ENCODE results near the gene ACADSB.

The ACADSB gene

GRCh38 chr10:123043409-123043925 lies 34.7 kb downstream of the ACADSB start:
- DNase-seq, result peak; percentile 18

GRCh38 chr10:123044391-123044790 lies 35.6 kb downstream of the ACADSB start:
- DNase-seq, result no peak

DNA sequence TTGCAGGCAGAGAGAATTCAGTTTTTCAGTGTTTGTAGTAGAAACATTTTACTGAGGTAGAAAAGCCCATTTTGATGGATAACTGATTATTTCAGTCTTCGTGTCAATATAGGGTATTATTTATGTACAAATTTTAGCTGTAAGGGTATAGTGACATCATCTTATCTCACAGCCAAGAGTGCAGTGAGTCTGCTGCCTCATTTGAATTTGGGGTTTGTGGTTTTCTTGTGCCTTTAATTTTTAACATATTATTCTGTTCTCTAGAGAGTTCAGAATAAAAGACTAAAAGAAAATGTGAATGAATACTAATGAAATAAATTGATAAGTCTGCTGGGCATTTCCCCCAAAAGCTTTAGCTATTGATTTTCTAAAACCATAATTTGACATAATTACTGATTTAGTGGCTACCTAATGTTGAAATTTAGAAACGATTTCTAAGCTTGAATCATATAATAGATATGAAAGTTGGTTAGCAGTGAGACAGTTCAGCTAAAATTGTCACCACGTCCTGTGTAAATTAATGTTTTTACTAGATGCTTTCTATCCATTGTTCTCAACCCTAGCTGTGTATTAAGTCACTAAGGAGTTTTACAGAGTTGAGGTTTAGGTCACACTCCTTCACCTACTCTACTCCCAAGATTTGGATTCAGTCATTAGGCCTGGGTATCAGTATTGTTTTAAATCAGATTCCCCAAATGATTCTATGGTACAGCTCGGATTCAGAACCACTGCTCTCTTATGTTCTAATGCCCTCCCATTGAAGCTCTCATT lies 37.3 kb downstream of the ACADSB start:
- DNase-seq, result no peak

DNA sequence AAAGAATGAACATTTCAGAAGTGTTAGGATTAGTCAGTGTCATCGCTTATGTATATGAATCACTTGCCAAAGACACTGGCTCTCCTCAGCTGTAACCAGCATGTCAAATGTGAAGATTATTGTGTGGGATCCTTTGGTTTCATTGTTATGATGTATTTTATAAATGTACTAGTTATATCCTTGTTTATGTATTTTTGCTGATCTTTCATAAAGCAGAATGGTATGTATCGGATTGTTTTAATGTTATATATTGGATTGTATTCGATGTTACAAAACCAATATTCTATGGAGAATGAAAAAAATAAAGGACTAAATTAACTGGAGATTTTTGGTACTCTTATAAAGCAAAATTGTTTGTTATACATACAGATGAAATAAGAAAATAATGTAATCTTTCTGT lies 49.2 kb downstream of the ACADSB start:
- DNase-seq, result no peak

- no peak for DNase-seq
These were observed 53.1 kb downstream of the ACADSB start for GRCh38 chr10:123061865-123062264.

GRCh38 chr10:123062726-123063125 lies 53.9 kb downstream of the ACADSB start:
- DNase-seq, result no peak

- no peak for DNase-seq
These were observed 59.5 kb downstream of the ACADSB start for GRCh38 chr10:123068087-123068853.

DNA sequence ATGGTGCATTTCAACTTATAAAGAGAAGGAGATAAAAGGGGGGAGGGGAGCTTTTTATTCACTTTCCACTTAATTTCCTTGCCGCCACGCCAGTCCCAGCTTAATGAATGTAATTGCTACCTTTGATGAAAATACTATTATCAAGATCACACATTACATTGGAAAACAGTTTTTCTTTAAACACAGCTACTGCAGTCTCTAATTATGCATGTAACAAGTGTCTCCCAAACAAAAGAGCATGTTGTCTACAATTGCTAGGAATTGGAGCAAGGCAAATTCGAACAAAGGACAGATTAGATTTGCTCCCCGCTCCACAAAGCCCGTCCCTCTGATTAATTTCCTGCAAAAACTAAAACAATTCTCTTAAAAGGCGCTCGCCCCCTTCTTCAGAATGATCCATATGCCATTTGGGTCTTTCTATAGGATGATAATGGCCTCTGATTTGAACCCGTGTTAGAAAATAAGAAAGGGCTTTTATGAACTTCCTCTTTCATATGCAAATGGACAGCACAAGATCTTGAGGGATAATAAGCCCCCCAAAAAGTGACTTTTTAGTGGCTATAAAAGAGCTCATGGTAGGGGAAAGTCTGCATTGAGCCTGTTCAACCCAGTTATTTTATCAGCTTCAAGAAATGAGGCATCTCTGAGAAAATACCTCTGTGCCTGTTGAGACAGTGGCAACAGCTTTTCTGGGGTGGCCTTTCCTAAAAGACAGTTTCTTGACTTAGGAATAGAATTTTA lies 60.6 kb downstream of the ACADSB start:
- DNase-seq, result no peak

DNA sequence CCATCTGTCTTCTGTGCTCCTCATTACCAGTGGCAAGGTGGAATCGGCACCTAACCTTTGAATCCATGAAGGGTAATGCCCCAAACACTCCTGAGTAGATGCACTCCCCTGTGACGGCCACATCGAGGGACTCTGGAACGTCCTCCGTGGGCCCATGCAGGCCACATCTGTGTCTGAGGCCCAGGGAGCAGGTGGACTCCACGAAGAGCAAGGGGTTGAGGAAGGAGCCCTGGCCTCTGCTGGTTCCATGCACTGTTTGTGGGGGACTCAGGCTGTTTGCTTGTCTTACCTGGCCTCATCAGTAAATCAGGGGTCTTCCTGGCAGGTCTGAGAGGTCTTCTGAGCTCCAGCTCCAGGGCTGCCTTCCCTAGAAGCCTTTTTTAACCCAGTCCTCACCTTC lies 64.4 kb downstream of the ACADSB start:
- DNase-seq, result no peak

- DNase-seq, result no peak
These were observed 65.4 kb downstream of the ACADSB start for GRCh38 chr10:123074215-123074614.

DNA sequence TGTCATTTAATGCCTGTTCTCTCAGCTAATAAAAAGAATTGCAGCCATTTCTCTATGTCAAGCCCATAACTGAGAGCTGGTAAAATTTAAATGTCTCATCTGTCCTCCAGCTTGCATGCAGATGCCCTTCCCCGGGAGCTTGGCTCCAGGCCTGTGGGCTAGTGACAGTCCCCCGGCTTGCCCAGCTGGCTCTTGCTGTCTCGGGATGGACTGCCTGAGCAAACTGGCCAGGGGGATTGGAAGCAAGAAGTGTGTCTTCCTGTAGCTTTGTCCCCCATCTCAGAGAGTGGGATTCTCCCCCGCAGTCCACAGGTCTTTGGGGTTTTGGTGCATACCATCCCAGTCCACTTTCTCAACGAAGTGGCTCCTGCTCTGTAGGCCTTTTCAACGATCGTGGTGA lies 73.1 kb downstream of the ACADSB start:
- no peak for DNase-seq

DNA sequence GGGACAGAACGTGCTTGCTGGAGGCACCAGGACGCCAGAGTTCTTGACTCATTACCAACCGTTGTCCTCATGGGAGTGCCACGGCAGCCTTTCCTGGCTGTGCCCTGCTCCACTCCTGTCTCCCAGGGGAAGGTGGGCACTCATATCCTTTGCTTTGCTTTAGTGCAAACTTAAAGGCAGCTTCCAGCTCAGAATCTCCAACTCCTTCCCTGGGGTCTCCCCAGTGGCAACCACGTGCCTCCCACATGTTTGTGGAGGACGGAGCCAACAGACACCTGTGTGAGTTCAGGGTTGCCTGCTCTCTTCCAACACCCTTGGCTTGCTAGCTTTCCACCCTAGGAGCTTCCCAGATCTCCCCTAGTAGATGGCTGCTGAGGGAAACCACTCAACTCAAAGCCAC lies 75.0 kb downstream of the ACADSB start:
- no peak for DNase-seq

DNA sequence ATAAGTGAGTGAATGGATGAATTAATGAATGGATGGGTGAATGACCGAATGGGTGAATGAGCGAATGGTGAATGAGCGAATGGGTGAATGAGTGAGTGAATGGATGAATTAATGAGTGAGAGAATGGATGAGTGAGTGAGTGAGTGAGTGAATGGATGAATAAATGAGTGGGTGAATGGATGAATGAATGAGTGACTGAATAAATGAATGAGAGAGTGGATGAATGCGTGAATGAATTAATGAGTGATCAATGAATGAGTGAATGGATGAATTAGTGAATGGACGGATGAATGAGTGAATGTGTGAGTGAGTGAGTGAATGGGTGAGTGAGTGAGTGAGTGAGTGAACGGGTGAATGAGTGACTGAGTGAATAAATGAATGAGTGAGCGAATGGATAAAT lies 77.5 kb downstream of the ACADSB start:
- no peak for DNase-seq

GRCh38 chr10:123087348-123087747 lies 78.5 kb downstream of the ACADSB start:
- no peak for DNase-seq

DNA sequence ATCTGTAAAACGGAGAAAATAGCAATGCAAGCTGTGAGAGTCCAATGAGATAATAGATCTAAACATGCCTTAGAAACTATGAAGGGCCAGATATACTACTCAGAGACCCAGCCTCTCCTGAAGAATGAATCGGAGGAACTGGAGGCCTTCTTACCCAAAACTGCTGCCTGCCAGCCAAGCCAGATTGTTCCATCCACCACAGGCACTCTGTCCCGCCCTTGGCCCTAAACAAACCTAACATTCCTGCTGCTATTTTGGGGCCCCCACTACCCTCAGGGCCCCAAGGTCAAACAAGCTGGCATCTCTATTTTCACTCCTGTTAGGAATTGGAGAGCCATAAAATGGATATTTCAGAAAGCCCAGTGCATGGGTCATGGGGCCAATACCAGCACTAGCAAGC lies 79.0 kb downstream of the ACADSB start:
- DNase-seq, result no peak

GRCh38 chr10:123092635-123093414 lies 84.0 kb downstream of the ACADSB start:
- no peak for DNase-seq

DNA sequence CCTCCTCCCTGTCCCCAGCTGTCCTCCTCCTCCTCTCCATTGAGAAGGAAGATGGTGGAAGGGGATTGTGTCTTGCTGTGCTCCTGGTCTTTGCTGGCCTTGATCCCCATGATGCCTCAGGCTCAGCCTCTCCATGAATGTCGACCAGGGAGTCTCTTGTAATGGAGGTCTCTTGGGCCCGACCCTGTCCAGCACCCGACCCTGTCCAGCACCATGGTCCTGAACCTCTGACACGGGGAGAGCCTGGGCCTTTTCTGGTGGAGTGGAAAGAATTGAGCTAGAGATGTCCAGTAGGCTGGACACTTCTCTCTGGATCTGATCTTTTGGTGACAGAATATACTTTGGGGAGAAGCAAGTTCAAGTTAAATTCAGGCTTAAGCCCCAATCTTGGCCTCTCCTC lies 84.7 kb downstream of the ACADSB start:
- no peak for DNase-seq

- no peak for DNase-seq
These were observed 87.6 kb downstream of the ACADSB start for GRCh38 chr10:123096452-123096851.

DNA sequence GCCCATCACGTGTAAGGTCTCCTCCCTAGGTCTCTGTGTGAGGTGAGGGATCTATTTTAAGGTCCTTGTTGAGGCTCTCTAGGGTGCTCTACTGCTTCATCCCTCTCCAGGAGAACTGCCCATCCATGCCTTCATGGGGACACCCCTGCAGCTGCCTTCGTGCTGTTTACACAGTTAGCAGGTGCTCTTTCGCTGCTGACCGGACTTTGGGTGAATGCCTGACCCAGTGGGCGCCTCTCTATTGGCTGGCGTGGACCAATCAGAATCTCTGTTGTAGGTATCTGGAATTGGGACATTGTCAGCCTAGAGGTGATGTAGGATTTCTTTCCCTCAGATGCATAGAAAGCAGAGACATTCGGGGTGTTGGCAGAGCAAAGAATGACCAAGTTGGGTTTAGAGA lies 88.2 kb downstream of the ACADSB start:
- DNase-seq, result no peak

DNA sequence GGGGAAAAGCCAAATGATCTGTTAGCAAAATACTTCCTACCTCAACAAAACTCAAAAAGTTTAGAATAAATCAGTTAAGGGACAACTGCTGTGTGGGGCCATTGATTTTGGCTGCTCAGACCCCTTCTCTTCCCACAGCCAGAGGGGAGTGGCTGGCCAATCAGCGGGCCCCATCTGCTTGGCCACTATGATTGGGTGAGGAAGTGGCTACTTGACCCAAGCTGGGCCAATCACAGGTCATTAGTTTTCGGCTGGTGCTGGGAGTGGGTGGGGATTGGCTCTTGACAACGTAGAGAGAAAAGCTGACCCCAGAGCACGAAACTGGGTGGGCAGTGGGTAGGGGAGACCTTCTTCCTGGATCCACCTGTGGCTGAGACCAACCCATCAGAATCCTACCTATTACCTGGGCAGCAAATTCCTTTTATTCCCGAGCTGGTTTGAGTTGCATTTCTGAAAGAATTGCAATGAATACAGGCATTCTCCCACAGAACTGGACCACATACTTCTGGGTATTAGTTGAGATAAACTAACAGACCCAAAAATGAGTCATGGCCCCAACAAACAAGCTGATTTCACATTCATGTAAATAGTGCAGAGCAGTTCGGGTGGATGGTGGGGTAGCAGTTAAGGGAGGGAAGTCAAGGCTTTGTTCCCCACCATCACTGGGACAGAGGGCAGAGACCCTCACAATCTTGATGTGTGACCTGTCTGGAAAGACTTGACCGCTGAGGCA lies 91.4 kb downstream of the ACADSB start:
- DNase-seq, result no peak

GRCh38 chr10:123101872-123102271 lies 93.1 kb downstream of the ACADSB start:
- DNase-seq, result no peak

DNA sequence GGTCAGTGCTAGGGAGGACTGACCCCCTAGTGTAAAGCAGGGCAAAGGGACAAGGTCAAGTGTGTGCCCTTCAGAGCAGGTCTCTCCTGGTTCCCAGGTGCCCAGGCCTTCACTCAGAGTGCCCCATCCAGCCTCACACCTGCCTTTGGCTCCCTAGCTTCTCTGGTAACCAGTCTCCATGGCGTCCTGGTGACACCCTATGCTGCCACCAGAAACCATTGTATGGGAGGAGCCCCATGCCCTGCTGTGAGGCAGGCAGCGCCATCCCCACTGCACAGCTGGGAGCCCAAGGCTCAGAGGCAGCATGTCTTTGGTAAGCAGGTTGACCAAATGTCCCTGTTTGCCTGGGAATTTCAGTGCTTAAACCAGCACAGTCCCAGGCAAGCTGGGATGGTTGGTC lies 93.9 kb downstream of the ACADSB start:
- no peak for DNase-seq

Data from NCI-H2107 (cell line).